ENCODE results near the gene DOCK1.

Gene DOCK1

GRCh38 chr10:127408112-127408710, 503.0 kb downstream of the DOCK1 start:
- no peak for DNase-seq (ENCODE audit: extremely low read depth in 1 of 2, low read depth in 1 of 2)

- DNase-seq (ENCODE audit: extremely low read depth in 1 of 2, low read depth in 1 of 2): no peak
Observed at GRCh38 chr10:127408733-127409132, 503.5 kb downstream of the DOCK1 start.

- no peak for DNase-seq (ENCODE audit: extremely low read depth in 1 of 2, low read depth in 1 of 2)
Observed at GRCh38 chr10:127410030-127410429, 504.8 kb downstream of the DOCK1 start.

GRCh38 chr10:127411062-127411461, 505.8 kb downstream of the DOCK1 start:
- DNase-seq (ENCODE audit: extremely low read depth in 1 of 2, low read depth in 1 of 2): no peak

GRCh38 chr10:127413326-127413725, 508.1 kb downstream of the DOCK1 start:
- DNase-seq (ENCODE audit: extremely low read depth in 1 of 2, low read depth in 1 of 2): no peak

GRCh38 chr10:127414024-127414423, 508.8 kb downstream of the DOCK1 start:
- no peak for DNase-seq (ENCODE audit: extremely low read depth in 1 of 2, low read depth in 1 of 2)

- no peak for DNase-seq (ENCODE audit: extremely low read depth in 1 of 2, low read depth in 1 of 2)
Observed at GRCh38 chr10:127415116-127415515, 509.9 kb downstream of the DOCK1 start.

GRCh38 chr10:127415901-127416581, 510.8 kb downstream of the DOCK1 start:
- DNase-seq (ENCODE audit: extremely low read depth in 1 of 2, low read depth in 1 of 2): no peak

GRCh38 chr10:127417031-127417430, 511.8 kb downstream of the DOCK1 start:
- no peak for DNase-seq (ENCODE audit: extremely low read depth in 1 of 2, low read depth in 1 of 2)

- DNase-seq (ENCODE audit: extremely low read depth in 1 of 2, low read depth in 1 of 2): no peak
Observed at GRCh38 chr10:127417686-127418401, 512.6 kb downstream of the DOCK1 start.

GRCh38 chr10:127418536-127419168, 513.4 kb downstream of the DOCK1 start:
- no peak for DNase-seq (ENCODE audit: extremely low read depth in 1 of 2, low read depth in 1 of 2)

GRCh38 chr10:127420138-127420684, 515.0 kb downstream of the DOCK1 start:
- DNase-seq (ENCODE audit: extremely low read depth in 1 of 2, low read depth in 1 of 2): no peak

GRCh38 chr10:127423218-127423915, 518.1 kb downstream of the DOCK1 start:
- no peak for DNase-seq (ENCODE audit: extremely low read depth in 1 of 2, low read depth in 1 of 2)

GRCh38 chr10:127424594-127425264, 519.5 kb downstream of the DOCK1 start:
- DNase-seq (ENCODE audit: extremely low read depth in 1 of 2, low read depth in 1 of 2): no peak

- DNase-seq (ENCODE audit: extremely low read depth in 1 of 2, low read depth in 1 of 2): no peak
Observed at GRCh38 chr10:127426746-127427145, 521.5 kb downstream of the DOCK1 start.

- DNase-seq (ENCODE audit: extremely low read depth in 1 of 2, low read depth in 1 of 2): no peak
Observed at GRCh38 chr10:127427926-127428325, 522.7 kb downstream of the DOCK1 start.

- no peak for DNase-seq (ENCODE audit: extremely low read depth in 1 of 2, low read depth in 1 of 2)
Observed at GRCh38 chr10:127428385-127428980, 523.3 kb downstream of the DOCK1 start.

- DNase-seq (ENCODE audit: extremely low read depth in 1 of 2, low read depth in 1 of 2): no peak
Observed at GRCh38 chr10:127429601-127430312, 524.5 kb downstream of the DOCK1 start.

GRCh38 chr10:127431525-127431924, 526.3 kb downstream of the DOCK1 start:
- no peak for DNase-seq (ENCODE audit: extremely low read depth in 1 of 2, low read depth in 1 of 2)
